CD4-positive, alpha-beta T cell treated with Interleukin-4 for 1 hour (primary cell): ENCODE results near the gene ZNF385A.

Source experiments
- DNase-seq, 2 donors: peaks; one replicate each; pipeline ENCODE4 v3.0.0-alpha.2; 2020 to 2022

Gene ZNF385A

GRCh38 chr12:54373649-54374561 is 10.6 kb downstream of the ZNF385A start:
- no peak for DNase-seq

GRCh38 chr12:54372113-54372806 is 12.3 kb downstream of the ZNF385A start:
- no peak for DNase-seq

GRCh38 chr12:54371328-54372112 is 13.0 kb downstream of the ZNF385A start:
- no peak for DNase-seq

GRCh38 chr12:54370171-54370730 is 14.3 kb downstream of the ZNF385A start:
- DNase-seq: no peak

GRCh38 chr12:54369597-54370131 is 14.9 kb downstream of the ZNF385A start:
- DNase-seq: no peak

GRCh38 chr12:54368709-54369596 is 15.6 kb downstream of the ZNF385A start:
- peak; percentile 88 to 89 for DNase-seq

GRCh38 chr12:54368025-54368708 is 16.4 kb downstream of the ZNF385A start:
- DNase-seq: no peak

- DNase-seq: peak in 1 of 2 donors; percentile 34
Measured at GRCh38 chr12:54364413-54364812, 20.1 kb downstream of the ZNF385A start, which contains the start of gene GPR84. Gene GPR84 (minus strand): TSS chr12:54364486. CDS start chr12:54363851, 635 bp downstream.

DNA sequence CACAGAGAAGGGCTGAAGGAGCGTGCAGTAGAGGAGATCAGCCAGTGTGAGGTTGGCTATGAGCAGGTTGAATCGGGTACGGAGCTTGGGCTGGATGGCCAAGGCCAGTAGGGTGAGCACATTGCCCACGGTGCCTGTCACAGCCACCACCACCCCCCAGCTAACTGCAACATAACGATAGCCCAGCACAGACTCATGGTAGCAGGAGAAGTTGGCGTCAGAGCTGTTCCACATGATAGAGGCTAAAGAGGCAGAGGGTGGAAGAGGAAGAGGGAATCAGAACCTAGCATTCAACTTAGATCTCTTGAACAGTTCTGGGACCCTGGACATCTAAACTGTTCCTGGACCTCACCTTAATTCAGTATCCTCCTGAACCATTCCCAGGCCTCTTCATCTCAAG is 20.9 kb downstream of the ZNF385A start:
- no peak for DNase-seq

DNA sequence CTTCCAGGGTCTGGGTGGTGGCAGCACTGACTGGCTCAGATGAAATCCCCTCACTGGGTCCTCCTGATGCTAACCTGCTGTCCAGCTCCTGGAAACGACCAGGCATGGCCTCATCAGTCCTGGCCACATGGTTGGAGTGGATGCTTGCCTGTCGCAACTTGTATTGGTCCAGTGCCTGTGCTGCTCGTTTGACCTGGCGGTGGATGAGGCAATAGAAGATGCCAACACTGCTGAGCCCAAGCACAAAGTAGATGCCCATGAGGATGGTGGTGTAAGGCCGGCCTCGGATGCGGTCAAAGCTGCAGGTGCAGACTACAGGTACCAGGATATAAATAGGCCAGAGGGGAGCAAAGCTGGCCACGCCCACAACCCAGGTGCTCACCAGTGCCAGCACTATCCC is 21.5 kb downstream of the ZNF385A start:
- no peak for DNase-seq

DNA sequence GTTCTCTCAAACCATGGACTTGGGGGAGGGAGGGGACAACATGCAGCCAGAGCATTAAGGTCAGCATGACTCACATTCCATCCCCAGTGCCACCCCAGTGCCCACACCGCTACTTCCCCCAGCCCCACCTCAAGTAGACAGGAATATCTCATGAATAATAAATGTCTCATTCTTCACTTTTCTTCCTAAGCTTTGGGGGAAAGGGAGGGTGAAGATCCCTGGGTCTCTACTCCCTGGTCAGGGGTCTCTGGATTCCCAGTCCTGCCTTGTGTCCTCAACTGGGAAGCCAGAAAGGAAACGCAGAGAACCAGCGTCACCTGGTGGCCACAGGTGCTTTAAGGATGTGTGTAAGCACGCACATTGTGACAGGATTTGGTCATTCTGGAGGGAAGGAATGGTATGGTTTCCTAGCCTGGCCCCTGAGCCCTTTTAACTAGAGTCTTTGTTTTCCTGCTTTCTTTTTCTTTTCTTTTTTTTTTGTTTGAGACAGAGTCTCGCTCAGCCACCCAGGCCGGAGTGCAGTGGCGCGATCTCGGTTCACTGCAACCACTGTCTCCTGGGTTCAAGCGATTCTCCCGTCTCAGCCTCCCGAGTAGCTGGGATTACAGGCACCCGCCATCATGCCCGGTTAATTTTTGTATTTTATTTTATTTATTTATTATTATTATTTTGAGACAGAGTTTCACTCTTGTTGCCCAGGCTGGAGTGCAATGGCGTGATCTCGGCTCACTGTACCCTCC is 23.6 kb downstream of the ZNF385A start:
- DNase-seq: peak; percentile 48 to 56

DNA sequence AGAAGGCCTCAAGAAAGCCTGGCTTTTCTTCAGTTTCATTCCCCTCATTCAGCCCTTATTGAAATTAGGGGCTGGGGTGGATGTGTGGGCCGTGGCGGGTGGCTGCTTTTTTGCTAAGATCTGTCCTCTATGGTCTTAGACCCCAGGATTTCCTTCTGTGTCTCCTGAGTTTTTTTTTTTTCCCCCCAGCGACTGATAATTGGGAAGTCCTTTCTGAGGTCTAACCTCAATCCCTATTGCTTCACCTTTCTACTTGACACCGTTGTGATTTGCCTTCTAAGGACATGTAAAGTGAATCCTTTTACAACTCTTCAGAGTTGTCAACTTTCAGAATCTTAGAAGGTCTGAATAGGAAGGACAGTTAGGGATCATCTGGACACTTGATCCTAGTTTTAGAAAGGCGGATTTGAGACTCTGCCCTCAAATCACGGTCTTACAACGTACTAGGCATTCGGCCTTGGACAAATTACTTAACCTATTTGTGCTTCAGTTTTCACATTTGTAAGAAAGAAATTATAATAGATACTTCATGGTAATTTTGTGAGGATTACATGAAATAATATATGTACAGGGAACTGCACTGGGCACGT is 24.7 kb downstream of the ZNF385A start:
- no peak for DNase-seq

DNA sequence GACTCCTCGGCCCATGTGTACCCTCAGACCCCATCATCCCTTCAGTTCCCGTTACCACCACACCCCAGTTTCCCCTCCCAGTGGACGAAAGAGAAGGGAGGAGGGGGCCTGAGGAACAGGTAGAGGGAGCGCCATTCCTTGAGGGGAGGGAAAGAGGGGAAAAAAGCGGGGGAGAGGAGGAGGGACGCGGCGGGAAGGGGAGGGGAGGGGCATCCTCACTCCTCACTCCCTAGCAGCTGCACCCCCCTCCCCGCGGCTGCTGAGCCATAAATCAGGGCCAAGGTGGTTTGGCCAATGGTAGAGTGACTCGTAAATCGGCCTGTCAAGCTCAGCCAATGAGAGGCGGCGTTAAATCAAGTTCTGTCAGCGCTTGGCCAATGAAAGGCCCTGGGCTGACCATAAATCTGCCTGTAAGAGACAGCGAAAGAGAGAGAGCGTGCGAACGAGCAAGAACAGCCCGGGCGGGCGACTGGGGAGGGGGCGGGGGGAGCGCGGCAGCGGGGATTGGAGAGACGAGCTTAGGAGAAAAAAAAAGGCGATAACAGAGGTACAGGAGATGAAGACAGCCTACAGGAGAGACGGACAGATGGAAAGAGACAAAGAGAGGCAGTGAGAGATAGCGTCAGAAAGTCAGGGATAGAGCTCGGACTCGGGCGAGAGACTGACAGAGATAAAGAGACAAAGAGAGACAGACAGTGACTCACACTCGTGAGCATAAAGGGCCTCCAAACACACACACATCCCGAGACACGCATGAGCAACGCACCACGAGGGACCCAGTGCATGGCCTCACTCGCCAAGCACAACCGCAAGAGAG is 25.4 kb downstream of the ZNF385A start:
- DNase-seq: peak; percentile 98

GRCh38 chr12:54358191-54358944 is 26.2 kb downstream of the ZNF385A start:
- peak; percentile 19 to 58 for DNase-seq

DNA sequence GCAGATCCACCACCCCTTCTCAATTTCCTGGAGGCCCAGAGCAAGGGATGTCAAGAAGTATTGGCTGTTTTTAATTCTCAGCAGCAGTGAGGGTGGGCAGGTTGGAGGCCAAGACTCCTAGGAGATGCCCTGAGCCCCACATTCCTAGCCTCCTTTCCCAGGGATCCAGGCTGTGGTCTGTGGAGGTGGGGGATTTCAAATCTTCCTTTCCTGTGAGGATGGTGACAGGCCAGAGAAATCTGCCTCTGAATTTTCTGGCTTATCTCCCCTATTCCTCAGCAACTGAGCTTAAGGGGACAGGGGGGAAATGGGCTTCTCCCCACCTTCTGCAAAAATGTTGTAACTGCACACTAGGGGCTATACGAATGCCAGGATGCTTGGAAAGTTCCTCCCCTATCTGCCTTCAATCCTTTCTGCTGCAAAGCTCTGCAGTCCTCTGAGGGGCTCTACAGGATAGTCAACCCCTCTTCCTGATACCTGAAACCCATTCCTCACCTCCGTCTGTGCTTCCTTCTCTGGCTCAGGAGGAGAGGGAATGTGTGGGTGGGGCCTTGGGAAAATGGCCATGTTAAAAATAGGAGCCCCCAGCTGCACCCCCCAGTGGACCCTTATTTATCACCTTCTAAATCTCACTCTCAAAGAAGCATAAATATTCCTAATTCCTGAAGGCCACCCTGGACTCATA is 26.9 kb downstream of the ZNF385A start:
- DNase-seq: no peak

GRCh38 chr12:54356951-54357356 is 27.6 kb downstream of the ZNF385A start:
- no peak for DNase-seq

- no peak for DNase-seq
Measured at GRCh38 chr12:54356228-54356627, 28.3 kb downstream of the ZNF385A start.
